HG03457 (cell line): Measurements from ENCODE around the gene TMEM200B.
"Not testable (repeated sequence)": the region's sequence is repeated elsewhere in the genome, so short reads cannot be mapped to it uniquely, and the experiment has no call there.

ENCODE experiments used
- ATAC-seq: cut with Tn5 transposase; IDR thresholded peaks from one replicate; pipeline ENCODE4 v1.9.1; 2021; ENCODE audit warnings: moderate number of reproducible peaks; ENCODE audit not compliant: unreplicated experiment

The TMEM200B gene

DNA sequence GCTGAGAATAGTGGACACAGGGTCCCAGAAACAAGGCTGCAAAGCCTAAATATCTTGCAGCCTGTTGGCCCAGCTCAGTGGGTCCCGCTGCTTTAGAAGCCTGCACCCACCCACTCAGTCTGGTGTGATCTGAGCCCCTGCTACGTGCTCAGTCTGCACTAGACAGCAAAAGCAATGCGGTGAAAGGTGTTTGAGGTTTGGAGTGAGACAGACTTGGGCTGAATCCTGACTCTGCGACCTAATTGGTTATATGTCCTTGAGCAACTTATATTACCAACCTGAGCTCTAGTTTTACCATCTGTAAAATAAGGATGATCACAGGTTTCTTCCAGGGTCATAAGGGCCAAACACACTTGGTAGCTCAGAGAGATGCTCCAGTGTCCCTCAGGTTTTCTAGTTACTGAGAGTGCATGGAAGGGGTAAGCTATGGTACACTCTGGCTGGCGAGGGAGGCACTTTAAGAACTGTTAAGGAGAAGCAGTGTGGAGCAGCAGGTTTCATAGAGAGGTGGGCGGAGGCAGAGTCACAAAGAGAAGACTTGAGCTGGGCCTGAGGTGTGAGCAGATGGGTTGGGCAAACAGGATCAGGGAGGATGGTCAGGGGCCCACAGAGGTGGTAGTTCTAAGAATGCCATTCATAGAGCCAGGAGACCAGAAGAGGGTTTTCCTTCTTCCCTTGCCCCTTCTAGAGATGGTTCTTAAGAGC, 10.1 kb downstream of the TMEM200B start:
- ATAC-seq = no peak

GRCh38 chr1:29112705-29113412, 10.8 kb downstream of the TMEM200B start:
- ATAC-seq = no peak

- not testable (repeated sequence) for ATAC-seq
These were observed 15.7 kb downstream of the TMEM200B start for GRCh38 chr1:29108041-29108440.

DNA sequence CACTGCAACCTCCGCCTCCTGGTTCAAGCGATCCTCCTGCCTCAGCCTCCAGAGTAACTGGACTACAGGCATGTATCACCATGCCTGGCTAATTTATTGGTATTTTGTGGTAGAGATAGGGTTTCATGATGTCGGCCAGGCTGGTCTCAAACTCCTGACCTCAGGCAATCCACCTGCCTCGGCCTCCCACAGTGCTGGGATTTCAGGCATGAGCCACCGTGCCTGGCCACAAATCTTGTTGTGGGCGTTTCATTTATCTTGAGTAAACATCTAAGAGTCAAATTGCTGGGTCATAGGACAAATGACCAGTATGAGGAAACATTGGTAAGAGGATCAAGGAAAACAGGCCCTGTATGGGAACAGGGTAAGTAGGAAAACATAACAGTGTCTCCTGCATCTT, 17.9 kb downstream of the TMEM200B start:
- ATAC-seq = no peak

DNA sequence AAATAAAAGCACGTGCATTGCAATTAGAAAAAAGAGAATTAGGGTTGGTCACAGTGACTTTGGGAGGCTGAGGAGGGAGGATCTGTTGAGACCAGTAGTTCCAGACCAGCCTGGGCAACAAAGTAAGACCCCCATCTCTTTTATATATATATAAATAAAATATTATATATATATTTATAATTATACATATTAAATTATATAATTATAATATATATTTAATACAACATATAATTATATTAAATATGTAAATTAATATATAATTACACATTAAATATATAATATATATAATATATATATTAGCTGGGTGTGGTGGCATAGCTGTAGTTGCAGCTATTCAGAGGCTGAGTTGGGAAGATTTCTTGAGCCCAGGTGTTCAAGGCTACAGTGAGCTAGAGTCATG, 23.2 kb downstream of the TMEM200B start:
- ATAC-seq = no peak

GRCh38 chr1:29099286-29099685, 24.4 kb downstream of the TMEM200B start:
- no peak for ATAC-seq

- ATAC-seq = no peak
These were observed 27.3 kb downstream of the TMEM200B start for GRCh38 chr1:29096231-29096886.

DNA sequence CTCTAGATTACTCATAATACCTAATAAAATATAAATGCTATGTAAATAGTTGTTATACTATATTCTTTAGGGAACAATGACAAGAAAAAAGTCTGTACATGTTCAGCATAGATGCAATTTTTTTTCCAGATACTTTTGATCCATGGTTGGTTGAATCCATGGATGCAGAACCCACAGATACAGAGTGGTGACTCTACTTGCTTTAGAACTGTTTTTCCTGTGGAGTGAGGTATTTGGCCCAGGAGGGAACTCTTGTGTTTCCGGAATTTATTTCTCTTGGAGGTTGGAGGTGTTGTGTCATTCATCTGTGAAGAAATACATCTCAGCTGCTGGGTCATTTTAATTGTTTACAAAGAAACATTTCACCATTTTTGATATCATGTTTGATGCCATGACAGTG, 28.7 kb downstream of the TMEM200B start:
- no peak for ATAC-seq

DNA sequence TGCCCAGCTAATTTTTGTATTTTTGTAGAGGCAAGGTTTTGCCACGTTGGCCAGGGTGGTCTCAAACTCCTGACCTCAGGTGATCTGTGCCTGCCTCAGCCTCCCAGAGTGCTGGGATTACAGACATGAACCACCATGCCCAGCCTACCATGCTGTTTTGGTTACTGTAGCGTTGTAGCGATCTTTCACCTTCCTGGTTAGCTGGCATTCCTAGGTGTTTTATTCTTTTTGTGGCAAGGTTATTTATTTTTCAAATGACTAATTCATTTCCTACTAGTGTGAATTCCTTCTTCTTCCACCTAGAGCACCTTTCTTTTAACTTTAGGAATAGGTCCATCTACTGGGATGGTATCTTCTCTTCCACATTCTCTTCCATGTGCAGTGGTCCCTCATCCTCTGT, 29.3 kb downstream of the TMEM200B start:
- ATAC-seq = no peak

GRCh38 chr1:29092704-29093103, 31.0 kb downstream of the TMEM200B start:
- not testable (repeated sequence) for ATAC-seq

DNA sequence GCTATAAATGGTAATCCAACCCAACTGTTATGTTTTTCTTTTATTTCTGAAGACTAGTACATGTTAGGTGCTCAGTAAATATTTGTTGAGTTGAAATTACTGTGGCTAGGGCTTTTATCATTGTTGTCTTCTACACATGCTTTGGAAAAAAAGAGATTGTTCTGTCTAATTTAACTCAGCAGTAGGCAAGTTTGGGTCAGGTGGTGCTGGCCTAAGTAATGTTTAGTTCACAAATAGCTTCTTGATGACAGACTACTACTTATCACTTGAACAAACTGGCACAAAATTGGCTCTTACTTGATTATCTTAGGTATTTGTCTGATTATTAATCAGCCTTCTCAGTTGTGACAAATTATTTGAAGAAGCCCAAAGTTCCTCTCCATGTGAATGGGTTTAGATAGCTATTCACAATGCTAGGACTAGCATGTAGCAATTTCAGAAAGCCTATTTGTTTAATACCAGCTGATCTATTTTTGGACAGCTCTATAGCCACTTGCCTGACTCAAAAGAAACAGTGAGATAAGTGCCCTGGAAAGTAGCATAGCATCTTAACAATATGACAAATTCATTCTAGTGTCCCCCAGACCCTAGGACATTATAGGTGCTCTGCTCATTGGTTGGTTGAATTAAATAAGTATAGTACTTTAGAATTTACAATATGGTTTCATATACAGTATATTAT, 32.6 kb downstream of the TMEM200B start:
- ATAC-seq = no peak

GRCh38 chr1:29084196-29084521, 39.5 kb downstream of the TMEM200B start:
- ATAC-seq = no peak

GRCh38 chr1:29083317-29084195, 40.1 kb downstream of the TMEM200B start:
- ATAC-seq = no peak

GRCh38 chr1:29082519-29082918, 41.2 kb downstream of the TMEM200B start:
- no peak for ATAC-seq

GRCh38 chr1:29081201-29081600, 42.5 kb downstream of the TMEM200B start:
- ATAC-seq = no peak

GRCh38 chr1:29079916-29080629, 43.6 kb downstream of the TMEM200B start:
- ATAC-seq = not testable (repeated sequence)

GRCh38 chr1:29077155-29077554, 46.5 kb downstream of the TMEM200B start:
- no peak for ATAC-seq
